ENCODE measurements around the gene CFAP74.

The CFAP74 gene

DNA sequence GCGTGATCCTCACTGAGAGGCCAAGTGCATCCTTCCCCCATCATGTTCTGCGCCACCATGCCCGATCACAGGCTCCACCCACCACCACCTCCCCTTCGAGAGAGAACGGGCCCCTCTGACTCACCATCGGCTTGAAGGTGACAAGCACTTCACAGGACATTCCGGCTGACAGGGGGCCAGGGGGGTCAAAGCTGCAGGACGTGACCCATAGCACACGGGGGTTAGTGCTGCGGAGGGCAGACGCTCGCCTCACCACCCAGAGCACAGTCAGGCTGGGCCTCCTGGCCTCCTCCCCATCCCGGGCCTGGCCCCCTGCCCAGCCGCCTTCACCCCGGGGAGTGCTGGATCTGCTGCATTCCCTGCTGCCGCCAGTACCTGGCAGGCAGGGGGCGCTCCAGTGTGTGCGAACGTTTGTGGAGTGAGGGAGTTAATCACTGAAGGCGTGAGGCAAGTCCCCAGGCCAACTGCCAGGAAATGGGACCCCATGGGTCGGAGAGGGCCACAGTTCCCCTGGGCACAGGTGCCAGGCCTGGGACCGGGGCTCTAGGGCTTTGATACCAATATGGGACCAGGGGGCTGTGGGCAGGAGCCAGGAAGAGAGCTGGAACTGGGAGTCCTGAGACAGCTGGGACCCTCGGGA lies 43.6 kb downstream of the CFAP74 start (continued):
- TF ChIP-seq, protein P1, sequence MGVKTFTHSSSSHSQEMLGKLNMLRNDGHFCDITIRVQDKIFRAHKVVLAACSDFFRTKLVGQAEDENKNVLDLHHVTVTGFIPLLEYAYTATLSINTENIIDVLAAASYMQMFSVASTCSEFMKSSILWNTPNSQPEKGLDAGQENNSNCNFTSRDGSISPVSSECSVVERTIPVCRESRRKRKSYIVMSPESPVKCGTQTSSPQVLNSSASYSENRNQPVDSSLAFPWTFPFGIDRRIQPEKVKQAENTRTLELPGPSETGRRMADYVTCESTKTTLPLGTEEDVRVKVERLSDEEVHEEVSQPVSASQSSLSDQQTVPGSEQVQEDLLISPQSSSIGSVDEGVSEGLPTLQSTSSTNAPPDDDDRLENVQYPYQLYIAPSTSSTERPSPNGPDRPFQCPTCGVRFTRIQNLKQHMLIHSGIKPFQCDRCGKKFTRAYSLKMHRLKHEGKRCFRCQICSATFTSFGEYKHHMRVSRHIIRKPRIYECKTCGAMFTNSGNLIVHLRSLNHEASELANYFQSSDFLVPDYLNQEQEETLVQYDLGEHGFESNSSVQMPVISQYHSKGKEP (tag by site-specific recombination; IDR thresholded peaks at IDR 0.05), result peak; percentile 79
- TF ChIP-seq, protein P2, sequence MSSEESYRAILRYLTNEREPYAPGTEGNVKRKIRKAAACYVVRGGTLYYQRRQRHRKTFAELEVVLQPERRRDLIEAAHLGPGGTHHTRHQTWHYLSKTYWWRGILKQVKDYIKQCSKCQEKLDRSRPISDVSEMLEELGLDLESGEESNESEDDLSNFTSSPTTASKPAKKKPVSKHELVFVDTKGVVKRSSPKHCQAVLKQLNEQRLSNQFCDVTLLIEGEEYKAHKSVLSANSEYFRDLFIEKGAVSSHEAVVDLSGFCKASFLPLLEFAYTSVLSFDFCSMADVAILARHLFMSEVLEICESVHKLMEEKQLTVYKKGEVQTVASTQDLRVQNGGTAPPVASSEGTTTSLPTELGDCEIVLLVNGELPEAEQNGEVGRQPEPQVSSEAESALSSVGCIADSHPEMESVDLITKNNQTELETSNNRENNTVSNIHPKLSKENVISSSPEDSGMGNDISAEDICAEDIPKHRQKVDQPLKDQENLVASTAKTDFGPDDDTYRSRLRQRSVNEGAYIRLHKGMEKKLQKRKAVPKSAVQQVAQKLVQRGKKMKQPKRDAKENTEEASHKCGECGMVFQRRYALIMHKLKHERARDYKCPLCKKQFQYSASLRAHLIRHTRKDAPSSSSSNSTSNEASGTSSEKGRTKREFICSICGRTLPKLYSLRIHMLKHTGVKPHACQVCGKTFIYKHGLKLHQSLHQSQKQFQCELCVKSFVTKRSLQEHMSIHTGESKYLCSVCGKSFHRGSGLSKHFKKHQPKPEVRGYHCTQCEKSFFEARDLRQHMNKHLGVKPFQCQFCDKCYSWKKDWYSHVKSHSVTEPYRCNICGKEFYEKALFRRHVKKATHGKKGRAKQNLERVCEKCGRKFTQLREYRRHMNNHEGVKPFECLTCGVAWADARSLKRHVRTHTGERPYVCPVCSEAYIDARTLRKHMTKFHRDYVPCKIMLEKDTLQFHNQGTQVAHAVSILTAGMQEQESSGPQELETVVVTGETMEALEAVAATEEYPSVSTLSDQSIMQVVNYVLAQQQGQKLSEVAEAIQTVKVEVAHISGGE (tag by site-specific recombination; conservative IDR thresholded peaks at IDR 0.05; ENCODE audit: low read depth), result no peak
- peak; percentile 46; the same call in 1 of the 2 replicates for TF ChIP-seq ZNF341 (tag by site-specific recombination; IDR thresholded peaks at IDR 0.05; ENCODE audit: low read depth)
- no peak for TF ChIP-seq KLF10 (tag by site-specific recombination; IDR thresholded peaks at IDR 0.05)
- peak; percentile 26; the same call in 1 of the 2 replicates for TF ChIP-seq KLF8 (tag by site-specific recombination; IDR thresholded peaks at IDR 0.05)
- TF ChIP-seq ZNF776 (tag by site-specific recombination; IDR thresholded peaks at IDR 0.05; ENCODE audit: borderline replicate concordance), result no peak
- TF ChIP-seq ZNF112 (tag by site-specific recombination; IDR thresholded peaks at IDR 0.05), result no peak
- peak; percentile 98 for TF ChIP-seq GLIS1 (tag by site-specific recombination; IDR thresholded peaks at IDR 0.05)
- TF ChIP-seq IKZF3 (tag by site-specific recombination; IDR thresholded peaks at IDR 0.05), result peak; percentile 89
- TF ChIP-seq ZSCAN23 (tag by site-specific recombination; IDR thresholded peaks at IDR 0.05), result 0 out of 2 replicates have a peak, but pooled peaks have one; percentile 53
- 0 out of 2 replicates have a peak, but pooled peaks have one; percentile 43 for TF ChIP-seq BCL11A (tag by site-specific recombination; IDR thresholded peaks at IDR 0.05; ENCODE audit: low read depth)
- TF ChIP-seq, protein P3, sequence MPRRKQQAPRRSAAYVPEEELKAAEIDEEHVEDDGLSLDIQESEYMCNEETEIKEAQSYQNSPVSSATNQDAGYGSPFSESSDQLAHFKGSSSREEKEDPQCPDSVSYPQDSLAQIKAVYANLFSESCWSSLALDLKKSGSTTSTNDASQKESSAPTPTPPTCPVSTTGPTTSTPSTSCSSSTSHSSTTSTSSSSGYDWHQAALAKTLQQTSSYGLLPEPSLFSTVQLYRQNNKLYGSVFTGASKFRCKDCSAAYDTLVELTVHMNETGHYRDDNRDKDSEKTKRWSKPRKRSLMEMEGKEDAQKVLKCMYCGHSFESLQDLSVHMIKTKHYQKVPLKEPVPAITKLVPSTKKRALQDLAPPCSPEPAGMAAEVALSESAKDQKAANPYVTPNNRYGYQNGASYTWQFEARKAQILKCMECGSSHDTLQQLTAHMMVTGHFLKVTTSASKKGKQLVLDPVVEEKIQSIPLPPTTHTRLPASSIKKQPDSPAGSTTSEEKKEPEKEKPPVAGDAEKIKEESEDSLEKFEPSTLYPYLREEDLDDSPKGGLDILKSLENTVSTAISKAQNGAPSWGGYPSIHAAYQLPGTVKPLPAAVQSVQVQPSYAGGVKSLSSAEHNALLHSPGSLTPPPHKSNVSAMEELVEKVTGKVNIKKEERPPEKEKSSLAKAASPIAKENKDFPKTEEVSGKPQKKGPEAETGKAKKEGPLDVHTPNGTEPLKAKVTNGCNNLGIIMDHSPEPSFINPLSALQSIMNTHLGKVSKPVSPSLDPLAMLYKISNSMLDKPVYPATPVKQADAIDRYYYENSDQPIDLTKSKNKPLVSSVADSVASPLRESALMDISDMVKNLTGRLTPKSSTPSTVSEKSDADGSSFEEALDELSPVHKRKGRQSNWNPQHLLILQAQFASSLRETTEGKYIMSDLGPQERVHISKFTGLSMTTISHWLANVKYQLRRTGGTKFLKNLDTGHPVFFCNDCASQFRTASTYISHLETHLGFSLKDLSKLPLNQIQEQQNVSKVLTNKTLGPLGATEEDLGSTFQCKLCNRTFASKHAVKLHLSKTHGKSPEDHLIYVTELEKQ (tag by site-specific recombination; IDR thresholded peaks at IDR 0.05; ENCODE audit: borderline replicate concordance), result no peak
- TF ChIP-seq ZNF660 (tag by site-specific recombination; IDR thresholded peaks at IDR 0.05), result peak; percentile 79; the same call in 1 of the 2 replicates
- peak; percentile 53; the same call in 1 of the 2 replicates for TF ChIP-seq ZFP37 (tag by site-specific recombination; IDR thresholded peaks at IDR 0.05)
- TF ChIP-seq, protein P4, sequence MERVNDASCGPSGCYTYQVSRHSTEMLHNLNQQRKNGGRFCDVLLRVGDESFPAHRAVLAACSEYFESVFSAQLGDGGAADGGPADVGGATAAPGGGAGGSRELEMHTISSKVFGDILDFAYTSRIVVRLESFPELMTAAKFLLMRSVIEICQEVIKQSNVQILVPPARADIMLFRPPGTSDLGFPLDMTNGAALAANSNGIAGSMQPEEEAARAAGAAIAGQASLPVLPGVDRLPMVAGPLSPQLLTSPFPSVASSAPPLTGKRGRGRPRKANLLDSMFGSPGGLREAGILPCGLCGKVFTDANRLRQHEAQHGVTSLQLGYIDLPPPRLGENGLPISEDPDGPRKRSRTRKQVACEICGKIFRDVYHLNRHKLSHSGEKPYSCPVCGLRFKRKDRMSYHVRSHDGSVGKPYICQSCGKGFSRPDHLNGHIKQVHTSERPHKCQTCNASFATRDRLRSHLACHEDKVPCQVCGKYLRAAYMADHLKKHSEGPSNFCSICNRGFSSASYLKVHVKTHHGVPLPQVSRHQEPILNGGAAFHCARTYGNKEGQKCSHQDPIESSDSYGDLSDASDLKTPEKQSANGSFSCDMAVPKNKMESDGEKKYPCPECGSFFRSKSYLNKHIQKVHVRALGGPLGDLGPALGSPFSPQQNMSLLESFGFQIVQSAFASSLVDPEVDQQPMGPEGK (tag by site-specific recombination; IDR thresholded peaks at IDR 0.05), result peak; percentile 99
- no peak for TF ChIP-seq MZF1 (tag by site-specific recombination; IDR thresholded peaks at IDR 0.05; ENCODE audit: borderline replicate concordance)
- TF ChIP-seq ZBTB48 (tag by site-specific recombination; IDR thresholded peaks at IDR 0.05), result peak; percentile 75
- peak; percentile 93 for TF ChIP-seq ZNF600 (tag by site-specific recombination; IDR thresholded peaks at IDR 0.05)
- no peak for TF ChIP-seq ZNF155 (tag by site-specific recombination; IDR thresholded peaks at IDR 0.05)
- TF ChIP-seq, protein P5, sequence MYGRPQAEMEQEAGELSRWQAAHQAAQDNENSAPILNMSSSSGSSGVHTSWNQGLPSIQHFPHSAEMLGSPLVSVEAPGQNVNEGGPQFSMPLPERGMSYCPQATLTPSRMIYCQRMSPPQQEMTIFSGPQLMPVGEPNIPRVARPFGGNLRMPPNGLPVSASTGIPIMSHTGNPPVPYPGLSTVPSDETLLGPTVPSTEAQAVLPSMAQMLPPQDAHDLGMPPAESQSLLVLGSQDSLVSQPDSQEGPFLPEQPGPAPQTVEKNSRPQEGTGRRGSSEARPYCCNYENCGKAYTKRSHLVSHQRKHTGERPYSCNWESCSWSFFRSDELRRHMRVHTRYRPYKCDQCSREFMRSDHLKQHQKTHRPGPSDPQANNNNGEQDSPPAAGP (tag by site-specific recombination; IDR thresholded peaks at IDR 0.05), result peak; percentile 83
- peak; percentile 38; the same call in 1 of the 2 replicates for TF ChIP-seq ZNF76 (tag by site-specific recombination; IDR thresholded peaks at IDR 0.05; ENCODE audit: borderline replicate concordance, low read depth)
- peak; percentile 94 for TF ChIP-seq ZNF366 (tag by site-specific recombination; conservative IDR thresholded peaks at IDR 0.05)
- TF ChIP-seq ZNF239 (tag by site-specific recombination; IDR thresholded peaks at IDR 0.05), result no peak
- TF ChIP-seq ZNF292 (tag by site-specific recombination; IDR thresholded peaks at IDR 0.05; ENCODE audit: borderline replicate concordance, low read depth), result no peak
